ENCODE data around the gene MAN2B2.

DNA sequence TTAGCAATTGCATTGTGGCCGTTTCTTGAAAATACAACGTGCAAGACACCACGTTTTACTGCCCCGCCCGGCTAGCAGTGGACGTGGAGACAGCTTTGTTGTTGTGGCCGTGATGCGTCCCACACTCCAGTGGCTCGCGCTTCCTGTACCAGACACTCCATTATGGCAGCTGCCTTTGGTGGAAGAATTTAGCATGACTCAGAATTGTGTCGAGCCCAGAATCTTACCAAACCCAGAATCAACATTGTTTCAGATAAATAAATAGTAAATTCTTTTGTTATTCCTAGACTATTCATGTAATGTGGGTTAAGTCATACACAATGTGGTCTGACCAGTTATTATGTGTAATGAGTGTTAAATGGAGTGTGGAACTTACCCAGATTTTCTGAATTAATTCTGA lies 93.4 kb downstream of the MAN2B2 start:
- TF ChIP-seq CTCF (IDR thresholded peaks at IDR 0.05; ENCODE audit: low read depth, low read length) (no peak), EZH2phosphoT487 (IDR thresholded peaks at IDR 0.05; ENCODE audit: low read depth) (no peak)
